PFSK-1 (cell line): ENCODE measurements around the gene NUP62CL.

Source experiments
- REST ChIP-seq, 2 experiments: IDR thresholded peaks; 2 replicates each; pipeline versions ENCODE4 v1.6.1 to v1.8.0; 2011 to 2012; ENCODE audit warnings: low read depth in 2 of 2, low read length in 2 of 2, control low read depth in 1 of 2, inconsistent platforms in 1 of 2, mild to moderate bottlenecking in 1 of 2, moderate library complexity in 1 of 2; ENCODE audit not compliant: insufficient read depth in 1 of 2
- SIN3A ChIP-seq: IDR thresholded peaks from 2 replicates; pipeline ENCODE4 v1.6.1; 2012; ENCODE audit warnings: mild to moderate bottlenecking, low read length, moderate library complexity, borderline replicate concordance; ENCODE audit not compliant: insufficient read depth

- no peak for TF ChIP-seq SIN3A
- no peak for TF ChIP-seq REST (IDR thresholded peaks at IDR 0.05; ENCODE audit: insufficient read depth in 1 of 2, low read depth in 2 of 2, low read length in 2 of 2)
These were observed 70.3 kb downstream of the NUP62CL start for GRCh38 chrX:107135965-107136307.
